ENCODE results near the gene ARHGEF7.

DNA sequence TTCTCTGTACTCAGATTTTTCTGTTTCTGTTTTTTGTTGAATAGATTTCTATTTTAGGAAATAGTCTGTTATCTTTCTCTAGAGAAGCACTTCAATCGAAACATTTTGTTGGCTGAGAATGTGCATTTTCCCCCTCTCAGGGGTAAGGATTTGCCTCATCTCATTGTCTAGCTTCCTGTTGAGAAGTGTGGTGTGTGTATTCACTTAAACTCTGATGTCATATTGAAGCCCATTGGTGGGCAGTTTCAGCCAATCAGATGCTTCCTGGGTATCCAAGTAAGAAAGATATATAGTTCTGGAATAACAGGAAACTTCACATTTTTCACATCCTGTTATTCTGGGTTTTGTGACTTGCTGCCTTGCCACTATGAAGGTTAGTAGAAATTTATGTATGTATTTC, 87.6 kb downstream of the ARHGEF7 start:
- TF ChIP-seq CTCF (IDR thresholded peaks at IDR 0.05) (no peak), ZFX (IDR thresholded peaks at IDR 0.05; ENCODE audit: borderline replicate concordance) (no peak)
